Femur (tissue), 1 donor: Measurements from ENCODE around the gene DIO3.
"Not testable (repeated sequence)": the region's sequence is repeated elsewhere in the genome, so short reads cannot be mapped to it uniquely, and the experiment has no call there.

Source experiments
- DNase-seq: peaks from one replicate; pipeline ENCODE4 v3.0.0-alpha.2; 2017

DIO3 gene

DNA sequence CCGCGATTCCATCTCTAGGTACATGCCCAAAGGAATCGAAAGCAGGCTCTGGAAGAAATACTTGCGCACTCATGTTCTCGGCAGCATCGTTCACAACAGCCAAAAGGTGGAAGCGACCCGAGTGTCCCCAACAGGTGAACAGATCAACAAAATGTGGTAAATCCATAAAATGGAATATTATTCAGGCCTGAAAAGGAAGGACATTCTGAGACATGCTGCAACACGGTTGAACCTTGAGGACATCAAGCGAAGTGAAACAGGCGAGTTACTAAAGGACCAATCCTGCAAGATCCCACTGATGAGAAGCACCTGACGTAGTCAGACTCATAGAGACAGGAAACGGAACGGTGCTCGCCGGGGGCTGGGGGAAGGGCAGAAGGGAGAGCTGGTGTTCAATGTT lies 17.5 kb upstream of the DIO3 start:
- no peak for DNase-seq

DNA sequence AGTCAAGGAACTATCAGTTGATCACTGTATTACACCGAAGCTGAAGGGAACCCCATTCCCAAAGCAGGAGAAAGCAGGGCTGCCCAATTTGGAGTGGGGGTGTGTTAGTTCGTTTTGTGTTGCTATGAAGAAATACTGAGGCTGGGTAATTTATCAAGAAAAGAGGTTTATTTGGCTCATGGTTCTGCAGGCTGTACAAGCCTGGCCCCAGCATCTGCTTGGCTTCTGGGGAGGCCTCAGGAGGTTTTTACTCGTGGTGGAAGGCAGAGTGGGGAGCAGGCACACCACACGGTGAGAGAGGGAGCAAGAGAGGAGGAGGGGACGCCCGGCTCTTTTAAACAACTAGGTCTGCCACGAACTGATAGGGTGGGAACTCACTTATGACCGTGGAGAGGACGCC lies 16.7 kb upstream of the DIO3 start:
- DNase-seq = no peak

DNA sequence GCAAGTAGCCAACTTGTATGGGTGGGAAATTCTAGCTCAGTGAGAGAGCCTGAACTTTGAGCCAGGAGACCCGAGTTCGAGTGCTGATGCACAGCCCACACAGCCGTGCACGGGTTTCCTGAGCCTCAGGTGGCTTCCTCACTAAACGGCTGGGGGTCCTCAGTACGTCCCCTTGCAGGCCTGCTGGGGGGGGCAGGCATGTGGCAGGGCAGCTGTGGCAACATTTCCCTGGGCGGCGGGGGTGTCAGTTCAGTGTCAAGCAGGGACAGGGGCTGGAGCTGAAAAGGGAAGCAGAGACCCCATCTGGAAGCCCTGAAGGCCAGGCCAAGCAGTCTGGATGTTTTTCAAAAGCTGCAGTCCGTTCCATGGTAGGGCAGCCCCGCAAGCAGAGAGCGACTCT lies 14.6 kb upstream of the DIO3 start:
- no peak for DNase-seq

DNA sequence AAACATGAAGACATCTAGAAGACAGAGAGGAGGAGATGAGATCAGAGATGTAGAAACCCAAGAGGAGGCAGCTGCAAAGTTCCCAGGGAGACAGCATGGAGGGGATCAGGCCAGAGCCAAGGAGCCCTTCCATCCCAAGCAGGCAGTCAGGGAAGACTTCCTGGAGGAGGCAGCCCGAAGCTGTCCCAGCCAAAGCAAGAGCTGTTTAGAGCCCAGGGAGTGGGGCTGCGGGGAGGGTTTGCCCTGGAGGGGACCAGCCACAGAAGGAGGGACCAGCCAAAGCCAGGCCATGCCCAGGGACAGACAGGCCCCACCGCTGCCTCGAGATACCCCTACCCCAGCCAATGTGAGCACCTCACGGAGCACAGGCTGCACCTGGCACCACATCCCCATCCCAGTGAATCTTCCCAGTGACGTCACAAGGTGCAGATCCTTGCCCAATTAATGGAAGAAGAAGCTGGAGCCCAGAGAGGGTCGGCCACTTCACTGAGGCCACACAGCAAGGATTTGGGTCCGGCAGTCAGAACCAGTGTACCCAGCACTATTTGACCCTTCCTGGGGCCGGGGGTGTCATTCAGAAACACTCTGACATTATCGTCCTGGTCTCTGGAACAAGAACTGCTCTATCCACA lies 14.1 kb upstream of the DIO3 start:
- no peak for DNase-seq

DNA sequence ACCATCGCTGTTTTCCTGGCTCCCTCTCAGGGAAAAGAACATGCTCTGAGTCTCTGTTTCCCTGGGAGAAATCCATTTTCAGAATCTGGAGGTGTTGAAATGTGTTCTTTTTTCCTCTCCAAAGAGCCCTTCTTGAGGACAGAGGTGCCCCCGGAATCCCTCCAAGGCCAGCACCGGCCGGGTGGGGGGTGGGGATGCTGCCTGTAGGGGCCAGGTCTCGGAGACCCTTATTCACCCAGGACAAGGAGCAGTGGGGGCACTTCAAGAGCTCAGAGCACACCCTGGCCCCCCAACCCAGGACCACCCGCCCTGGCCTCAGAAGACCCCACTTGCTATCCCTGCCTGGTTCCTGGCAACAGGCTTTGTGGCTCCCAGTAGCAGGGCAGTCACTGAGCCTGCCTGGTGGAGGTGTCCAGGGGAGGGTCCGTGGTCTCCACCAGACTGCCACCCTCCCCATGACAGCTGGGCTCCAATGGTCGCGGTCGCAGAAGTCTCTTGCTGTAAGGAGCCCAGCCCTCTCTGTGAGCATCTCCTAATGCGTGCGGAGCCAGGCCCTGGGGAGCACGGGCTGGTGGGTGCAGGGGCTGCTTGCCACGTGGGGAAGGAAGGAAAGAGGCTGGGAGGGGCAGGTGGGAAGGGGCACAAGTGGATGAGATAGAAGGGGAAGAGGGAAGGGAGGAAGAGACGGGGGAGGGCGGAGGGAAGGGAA lies 13.2 kb upstream of the DIO3 start:
- DNase-seq = no peak

DNA sequence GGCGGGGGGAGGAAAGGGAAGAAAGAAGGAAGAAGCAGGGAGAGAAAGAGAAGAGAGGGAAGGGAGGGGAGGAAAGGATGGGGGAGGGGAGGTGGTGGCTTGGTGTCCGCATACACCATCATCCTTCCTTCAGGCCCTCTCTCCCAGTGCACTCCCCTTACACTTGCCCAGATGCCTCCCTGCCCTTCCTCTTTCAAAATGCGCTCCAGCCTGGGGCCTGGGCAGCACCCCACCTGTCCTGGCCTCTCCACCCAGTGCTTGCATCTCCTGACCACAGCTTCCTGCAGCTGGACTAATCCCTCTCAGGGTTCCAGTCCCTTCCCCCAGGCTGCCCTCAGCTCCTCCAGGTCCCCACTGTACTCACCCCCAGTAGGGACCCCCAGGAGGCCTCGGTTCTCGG lies 12.6 kb upstream of the DIO3 start:
- no peak for DNase-seq

DNA sequence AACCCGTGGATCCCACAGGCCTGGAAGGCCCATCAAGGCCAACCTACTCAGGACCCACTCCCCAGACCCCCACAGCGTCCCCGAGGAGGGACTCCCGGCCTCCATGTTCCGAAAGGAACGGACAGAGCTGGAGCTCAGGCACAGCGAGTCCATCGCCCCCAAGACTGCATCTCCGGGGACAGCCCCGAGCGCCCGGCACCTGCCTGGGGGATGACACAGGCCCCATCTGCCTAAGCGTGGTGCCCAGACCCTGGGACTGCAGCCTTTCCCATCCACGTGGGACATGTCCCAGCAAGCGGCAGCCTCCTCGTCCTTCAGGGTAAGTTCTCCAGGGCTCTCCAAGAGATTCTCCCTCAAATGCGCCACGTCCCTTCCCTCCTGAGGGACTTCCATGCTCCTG lies 12.1 kb upstream of the DIO3 start:
- DNase-seq = no peak

DNA sequence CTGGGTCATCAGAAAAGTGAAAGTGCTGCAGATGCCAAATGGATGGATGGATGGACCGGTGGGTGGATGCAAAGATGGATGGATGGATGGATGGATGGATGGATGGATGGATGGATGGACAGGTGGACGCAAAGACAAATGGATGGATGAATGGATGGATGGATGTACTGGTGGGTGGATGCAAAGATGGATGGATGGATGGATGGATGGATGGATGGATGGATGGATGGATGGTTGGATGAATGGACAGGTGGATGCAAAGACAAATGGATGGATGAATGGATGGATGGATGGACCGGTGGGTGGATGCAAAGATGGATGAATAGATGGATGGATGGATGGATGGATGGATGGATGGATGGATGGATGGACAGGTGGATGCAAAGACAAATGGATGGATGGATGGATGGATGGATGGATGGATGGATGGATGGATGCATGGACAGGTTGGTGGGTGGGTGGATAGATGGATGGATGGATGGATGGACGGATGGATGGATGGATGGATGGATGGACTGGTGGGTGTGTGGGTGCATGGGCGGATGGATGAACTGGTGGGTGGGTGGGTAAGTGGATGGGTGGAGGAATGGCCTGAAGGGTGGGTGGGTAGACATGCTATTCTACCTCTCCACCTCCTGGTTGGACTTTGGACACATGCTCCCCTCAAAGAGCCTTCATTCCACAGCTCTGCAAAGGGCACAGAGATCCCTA lies 10.9 kb upstream of the DIO3 start:
- not testable (repeated sequence) for DNase-seq

DNA sequence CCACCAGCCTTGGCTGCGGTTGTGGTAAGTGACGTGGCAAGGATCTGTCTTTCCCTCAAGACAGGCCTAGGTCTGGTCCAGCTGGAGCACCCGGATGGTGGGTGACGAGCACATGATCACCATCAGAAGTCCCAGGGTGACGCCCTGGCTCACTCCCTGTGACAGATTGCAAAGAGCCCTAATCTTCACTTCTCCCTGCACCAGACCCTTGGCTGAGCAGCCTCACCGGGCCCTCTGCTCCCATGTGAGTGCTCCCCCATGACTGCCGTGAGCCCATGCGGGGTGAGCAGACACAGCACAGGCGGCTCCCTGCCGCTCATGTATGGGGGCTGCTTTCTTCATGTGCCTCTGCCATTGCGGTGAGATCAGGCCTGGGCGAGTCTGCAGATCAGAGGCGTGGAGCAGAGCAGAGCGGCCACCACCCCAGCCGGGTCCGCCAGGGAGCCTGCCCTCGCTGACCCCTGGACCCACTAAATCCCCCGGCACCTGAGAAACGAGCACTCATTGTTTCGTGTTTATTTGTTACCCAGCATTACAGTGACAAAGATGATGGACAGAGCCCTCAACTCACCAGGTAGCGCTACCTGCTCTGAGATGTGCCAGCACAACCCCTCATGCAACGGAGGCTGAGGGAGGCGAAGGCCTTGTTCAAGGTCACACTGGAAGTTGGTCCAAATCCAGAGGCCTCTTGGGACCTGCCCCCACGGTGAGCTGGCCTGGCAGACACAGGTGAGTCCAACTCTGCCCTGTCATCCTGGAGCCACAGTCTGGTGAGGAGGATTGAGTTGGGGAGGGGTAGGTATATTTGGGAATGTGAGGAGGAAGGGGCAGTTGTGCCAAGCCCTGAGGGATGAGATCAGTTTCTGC lies 9.3 kb upstream of the DIO3 start:
- DNase-seq = no peak

DNA sequence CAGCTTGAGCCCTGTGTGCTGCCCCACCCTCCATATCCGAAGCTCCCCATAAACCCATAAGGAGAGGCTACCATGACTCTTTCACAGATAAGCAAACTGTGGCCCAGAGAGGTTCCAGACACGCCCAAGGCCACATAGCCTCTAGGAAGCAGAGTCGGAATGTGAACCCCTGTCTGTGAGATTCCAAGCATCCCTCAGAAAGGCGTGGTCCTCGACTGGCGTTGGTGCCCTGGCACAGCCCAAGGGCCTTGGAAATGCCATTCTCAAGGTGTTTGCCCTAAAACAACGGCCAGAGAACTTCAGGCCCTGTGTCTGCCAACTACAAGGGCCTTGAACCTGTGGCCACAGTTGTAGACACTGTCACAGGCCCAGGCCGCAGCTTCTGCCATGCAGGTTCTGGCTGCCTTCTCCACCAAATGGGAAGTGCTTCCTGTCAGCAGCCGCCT lies 8.5 kb upstream of the DIO3 start:
- DNase-seq = no peak

DNA sequence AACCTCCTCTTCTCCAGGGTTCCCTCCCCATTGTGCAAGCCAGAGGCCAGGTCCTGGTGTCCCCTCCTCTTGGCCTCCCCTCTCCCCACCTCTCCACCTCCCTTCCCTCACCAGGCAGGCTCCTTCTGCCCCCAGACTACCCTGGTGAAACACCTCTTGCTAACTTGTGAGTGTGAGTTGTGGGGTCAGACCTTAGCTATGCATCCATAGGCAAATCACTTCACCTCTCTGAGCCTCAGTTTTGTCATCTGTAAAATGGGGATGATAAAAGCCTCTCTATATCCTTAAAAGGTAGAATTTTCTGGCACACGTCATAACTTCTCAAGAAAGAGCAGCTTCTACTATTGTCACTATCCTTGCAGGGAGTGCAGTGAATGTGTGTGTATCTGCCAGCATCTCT lies 7.9 kb upstream of the DIO3 start:
- DNase-seq = no peak

DNA sequence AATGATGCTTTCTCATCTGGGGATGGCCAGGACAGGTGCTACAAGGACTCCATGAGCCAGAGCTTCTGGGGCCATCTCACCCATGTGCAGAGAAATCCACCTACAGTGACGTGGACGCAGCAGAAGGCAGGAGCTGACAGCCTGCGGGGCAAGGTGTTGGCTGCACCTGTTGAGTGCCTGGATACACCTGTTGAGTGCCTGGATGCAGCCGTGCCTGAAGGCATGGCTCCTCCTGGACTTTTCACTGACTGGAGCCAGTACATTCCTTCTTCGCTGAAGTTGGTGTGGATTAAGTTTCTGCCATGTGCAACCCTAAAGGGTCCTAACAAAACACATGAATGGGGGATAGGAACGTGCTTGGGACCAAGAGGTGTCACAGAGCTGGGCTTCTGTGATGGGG lies 7.4 kb upstream of the DIO3 start:
- no peak for DNase-seq

DNA sequence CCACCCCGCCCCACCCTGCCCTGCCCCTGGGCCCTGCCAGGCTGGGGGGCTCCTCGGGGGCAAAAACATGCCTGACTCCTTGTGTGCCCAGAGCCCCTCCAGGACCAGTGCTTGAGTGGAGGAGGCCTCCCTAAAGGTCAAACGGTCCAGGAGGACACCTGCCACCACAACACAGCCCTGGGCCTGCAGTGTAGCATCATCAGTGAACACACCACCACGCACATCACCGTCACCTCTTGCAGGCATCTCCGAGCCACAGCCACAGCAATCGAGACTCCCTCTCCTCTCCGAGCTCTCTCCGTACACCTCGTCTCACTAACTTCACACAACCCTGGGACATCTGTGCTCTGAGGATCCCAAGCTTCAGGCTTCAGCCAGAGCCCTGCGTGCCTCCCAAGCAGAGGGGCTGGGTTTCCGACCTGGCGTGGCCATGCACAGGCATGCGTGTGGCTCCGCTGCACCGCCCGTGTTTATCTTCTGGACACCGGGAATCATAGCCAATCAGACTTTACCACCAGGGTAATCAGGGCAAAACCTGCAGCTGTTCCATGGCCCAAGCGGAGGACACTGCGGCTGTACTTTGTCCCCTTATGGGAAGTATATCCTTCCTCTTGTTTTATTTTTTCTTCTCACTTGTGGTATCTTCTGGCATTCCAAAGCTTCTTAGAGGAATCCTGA lies 6.2 kb upstream of the DIO3 start:
- no peak for DNase-seq

DNA sequence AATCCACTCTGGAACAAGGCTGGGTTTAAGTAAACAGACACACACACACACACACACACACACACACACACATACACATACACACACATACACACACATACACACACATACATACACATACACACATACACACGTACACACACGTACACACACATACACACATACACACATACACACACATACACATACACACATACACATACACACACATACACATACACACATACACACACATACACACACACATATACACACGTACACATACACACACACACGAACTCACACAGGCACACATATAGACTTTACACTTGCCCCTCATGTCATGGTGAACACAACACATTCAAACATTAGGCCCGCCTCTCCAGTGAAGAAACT lies 5.6 kb upstream of the DIO3 start:
- DNase-seq = not testable (repeated sequence)

DNA sequence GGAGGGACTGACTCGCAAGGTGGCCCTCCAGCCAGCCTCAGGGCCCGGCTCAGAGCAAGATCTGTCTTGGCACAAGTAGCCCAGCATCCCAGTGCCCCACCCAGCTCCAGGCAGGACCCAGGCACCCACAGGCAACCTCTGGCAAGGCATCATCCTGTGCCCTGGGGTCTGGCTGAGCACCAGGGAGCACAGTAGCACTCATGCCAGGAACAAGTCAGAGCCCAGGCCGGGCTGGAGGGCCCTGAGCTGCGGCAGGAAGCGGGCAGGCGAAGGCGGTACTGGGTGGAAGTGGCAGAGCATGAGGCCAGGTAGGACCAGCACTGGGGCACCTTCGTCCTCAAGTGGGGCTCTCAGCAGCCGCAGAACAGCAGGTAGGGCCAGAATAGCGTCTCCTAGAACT lies 5.2 kb upstream of the DIO3 start:
- DNase-seq = no peak

DNA sequence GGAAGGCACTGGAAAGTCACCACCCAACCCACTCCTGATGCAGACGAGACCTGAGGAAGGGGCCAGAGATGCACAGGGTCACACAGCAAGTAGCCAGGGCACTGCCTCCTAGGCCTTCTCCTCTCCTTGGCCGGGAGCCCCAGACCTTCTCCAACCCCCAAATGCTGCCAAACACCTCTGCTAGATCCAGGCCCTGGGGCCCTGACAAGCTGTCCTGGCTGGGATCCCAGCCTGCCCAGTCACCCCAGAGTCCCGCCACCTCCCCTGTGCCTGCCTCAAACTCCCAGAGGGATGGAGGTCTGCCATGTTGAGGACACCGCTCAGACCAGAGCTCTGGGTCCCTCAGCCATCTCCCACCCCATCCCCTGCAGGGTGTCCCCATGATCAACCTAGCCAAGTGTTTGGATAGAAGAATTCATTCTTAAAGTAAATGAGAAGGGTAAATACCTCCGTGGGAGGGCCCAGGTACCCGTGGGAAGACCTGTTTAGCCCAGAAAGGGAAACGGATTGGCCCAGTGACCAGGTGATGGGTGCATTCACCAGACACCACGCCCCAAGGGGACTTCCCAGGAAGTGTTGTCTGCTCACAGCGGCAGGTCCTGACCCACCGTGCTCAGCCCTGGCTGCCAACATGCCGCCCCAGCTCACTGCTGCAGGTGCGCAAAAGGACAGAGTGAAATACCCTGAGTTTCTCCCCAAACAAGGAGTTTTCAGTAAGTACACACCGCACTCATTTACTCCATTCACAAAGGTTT lies 4.6 kb upstream of the DIO3 start:
- no peak for DNase-seq

DNA sequence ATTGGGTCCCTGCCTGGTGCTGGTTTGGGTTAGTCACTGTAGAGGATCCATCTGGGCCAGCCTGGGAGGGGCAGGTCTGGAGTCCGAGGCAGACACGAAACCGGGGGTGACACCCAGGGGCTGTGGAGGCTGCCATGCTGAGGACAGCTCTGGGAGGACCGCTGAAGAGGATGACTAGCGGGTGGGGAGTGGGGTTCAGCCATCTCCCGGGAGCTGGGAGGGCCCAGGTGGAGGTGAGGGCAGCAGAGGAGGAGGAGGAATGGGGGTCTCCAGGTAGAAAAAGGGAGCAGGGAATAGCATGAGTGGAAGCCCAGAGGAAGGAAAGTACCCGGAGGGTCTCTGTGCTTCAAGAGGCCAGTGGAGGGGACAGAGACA lies 4.0 kb upstream of the DIO3 start:
- no peak for DNase-seq

DNA sequence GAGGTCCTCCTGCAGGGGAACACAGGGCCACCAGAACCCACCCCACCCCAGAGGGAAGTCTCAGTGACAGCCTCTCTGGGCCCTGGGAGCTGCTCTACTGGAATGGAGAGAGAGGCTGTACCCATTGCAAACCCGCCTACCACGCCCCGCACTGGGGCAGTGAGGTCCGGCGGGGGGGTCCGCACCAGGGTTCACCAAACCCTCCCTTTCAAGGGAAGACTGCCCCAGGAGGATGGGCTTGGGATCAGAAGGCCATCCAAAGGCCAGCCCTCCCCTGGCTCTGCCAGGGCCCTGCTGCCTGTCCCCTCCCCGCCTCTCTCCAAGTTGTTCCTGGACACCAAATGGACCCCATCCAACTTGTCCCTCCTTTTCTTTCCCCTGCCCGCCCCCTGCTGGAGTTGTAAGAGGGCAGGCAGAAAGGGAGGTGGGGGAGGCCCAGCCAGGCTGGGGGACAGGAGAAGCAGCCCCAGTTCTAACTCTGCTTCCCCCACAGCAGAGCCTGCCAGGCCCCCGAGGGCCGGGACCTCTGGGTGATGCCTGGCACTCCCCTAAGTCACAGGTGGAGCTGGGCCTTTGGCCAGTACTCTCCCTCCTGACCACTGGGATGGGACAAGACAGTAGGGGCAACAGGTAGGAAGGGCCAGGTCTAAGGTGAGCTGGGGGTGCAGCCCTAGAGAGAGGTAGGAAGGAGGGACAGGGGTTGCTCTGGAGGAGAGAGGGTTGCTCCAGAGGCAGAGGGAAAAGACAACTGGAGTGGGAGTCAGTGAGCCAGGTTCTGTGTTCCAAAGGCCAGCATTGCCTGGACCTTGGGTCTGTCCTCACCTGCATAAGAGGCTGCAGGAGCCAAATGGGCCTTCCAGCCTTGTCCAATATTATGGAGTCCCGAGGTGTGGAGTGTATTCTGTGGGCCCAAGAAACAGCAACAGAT lies 3.2 kb upstream of the DIO3 start:
- no peak for DNase-seq

DNA sequence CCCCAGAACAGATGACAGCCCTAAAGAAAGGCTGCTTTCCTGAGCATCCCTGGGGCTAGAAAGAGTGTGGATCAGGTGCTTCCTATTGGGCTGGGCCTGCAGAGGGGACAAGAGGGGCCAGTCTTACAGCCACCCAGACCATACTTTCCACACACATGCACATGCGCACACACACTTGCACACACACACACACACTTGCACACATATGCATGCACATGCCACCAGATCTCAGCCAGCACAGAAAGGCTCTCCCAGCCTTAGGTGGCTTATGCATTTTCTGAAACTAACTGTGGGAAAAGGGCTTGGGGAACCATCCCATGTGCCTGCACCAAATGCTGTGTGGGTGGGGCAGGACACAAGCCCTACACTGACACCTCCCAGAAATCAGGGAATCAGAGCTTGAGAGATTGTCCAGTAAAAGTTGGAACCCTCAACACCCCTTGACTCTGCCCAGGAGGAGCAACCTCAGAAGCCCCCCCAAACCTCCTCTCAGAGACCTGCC lies 2.5 kb upstream of the DIO3 start:
- DNase-seq = no peak

DNA sequence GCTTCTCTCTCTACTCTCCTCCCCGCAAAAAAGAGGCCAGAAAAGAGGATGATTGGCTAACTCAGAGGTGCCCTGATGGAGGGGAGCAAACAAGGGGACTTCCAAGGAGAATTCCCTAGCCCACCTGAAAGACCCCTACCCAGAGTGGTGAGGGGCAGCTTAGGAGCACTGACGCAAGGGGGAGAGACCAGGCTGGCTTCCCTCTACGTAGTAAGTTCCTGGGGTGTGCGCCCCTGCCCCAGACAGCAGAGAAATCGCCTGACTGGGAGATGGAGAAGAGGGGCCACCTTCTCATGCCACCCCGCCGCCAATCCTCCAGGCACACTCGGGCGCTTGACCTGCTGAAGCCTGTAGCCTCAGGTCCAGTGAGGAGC lies 2.1 kb upstream of the DIO3 start:
- DNase-seq = no peak
